CD4-positive, alpha-beta memory T cell (primary cell): Measurements from ENCODE around the gene PTPRM. TPM values are rescaled to one million over a fixed set of nuclear protein-coding genes. Genes with fewer than 3 reads are reported as not detected.

Experiments used
- CTCF ChIA-PET: fragments of 350-600 bp; sonication (Branson Sonifier 250); formaldehyde crosslinking; loops from one replicate; lab custom pipeline; 2021; ENCODE audit warnings: inconsistent platforms; ENCODE audit not compliant: partially characterized antibody; lab: Charles Lee
- POLR2A ChIA-PET: fragments of 350-600 bp; sonication (Branson Sonifier 250); formaldehyde crosslinking; loops from one replicate; lab custom pipeline; 2021; ENCODE audit not compliant: partially characterized antibody; lab: Charles Lee
- DNase-seq, 5 donors: peaks; one replicate each; pipeline versions ENCODE4 v3.0.0 to v3.0.0-alpha.2; 2020 to 2022; ENCODE audit warnings: mixed read lengths in 1 of 5
- H3K27ac ChIP-seq: one replicate; pipeline ENCODE4 v1.7.0; 2013; ENCODE audit warnings: low read depth, low read length
- H3K27me3 ChIP-seq: 2 replicates; pipeline ENCODE4 v1.7.0; 2013; ENCODE audit warnings: mild to moderate bottlenecking, low read length, moderate library complexity; ENCODE audit not compliant: insufficient read depth
- H3K36me3 ChIP-seq: 2 replicates; pipeline ENCODE4 v1.7.0; 2013; ENCODE audit warnings: mild to moderate bottlenecking, low read length, moderate library complexity; ENCODE audit not compliant: insufficient read depth
- H3K4me1 ChIP-seq: 2 replicates; pipeline ENCODE4 v1.7.0; 2013; ENCODE audit warnings: mild to moderate bottlenecking, low read length, moderate library complexity; ENCODE audit not compliant: insufficient read depth
- H3K4me3 ChIP-seq, 2 donors: one replicate each; pipeline ENCODE4 v1.7.0; 2013; ENCODE audit warnings: low read length in 2 of 2, mild to moderate bottlenecking in 1 of 2
- H3K9me3 ChIP-seq, 2 donors: one replicate each; pipeline ENCODE4 v1.7.0; 2013; ENCODE audit warnings: low read length in 2 of 2, control low read depth in 1 of 2; ENCODE audit not compliant: control insufficient read depth in 1 of 2
- H3K27ac Mint-ChIP-seq, 7 donors: one replicate each; pipeline ENCODE4 v1.8.0; 2020 to 2021; ENCODE audit warnings: mixed read lengths in 7 of 7, mild to moderate bottlenecking in 6 of 7, inconsistent platforms in 3 of 7, moderate library complexity in 3 of 7
- H3K27me3 Mint-ChIP-seq, 2 donors: one replicate each; pipeline ENCODE4 v1.8.0; 2020 to 2021; ENCODE audit warnings: mixed read lengths in 2 of 2
- H3K36me3 Mint-ChIP-seq, 2 donors: one replicate each; pipeline ENCODE4 v1.8.0; 2020 to 2021; ENCODE audit warnings: mixed read lengths in 2 of 2, inconsistent platforms in 1 of 2, mild to moderate bottlenecking in 1 of 2
- H3K4me1 Mint-ChIP-seq, 4 donors: one replicate each; pipeline ENCODE4 v1.8.0; 2020 to 2021; ENCODE audit warnings: mixed read lengths in 4 of 4, mild to moderate bottlenecking in 1 of 4
- H3K4me3 Mint-ChIP-seq, 8 donors: one replicate each; pipeline ENCODE4 v1.8.0; 2020 to 2021; ENCODE audit warnings: mixed read lengths in 8 of 8, mild to moderate bottlenecking in 7 of 8, moderate library complexity in 6 of 8, inconsistent platforms in 3 of 8
- H3K9me3 Mint-ChIP-seq, 8 donors: one replicate each; pipeline ENCODE4 v1.8.0; 2020 to 2021; ENCODE audit warnings: mixed read lengths in 8 of 8, mild to moderate bottlenecking in 5 of 8, inconsistent platforms in 3 of 8, moderate library complexity in 1 of 8
- intact Hi-C: fragments of 100-400 bp; cut with micrococcal nuclease; formaldehyde crosslinking; loops from one replicate; pipeline ENCODE4 v1.15.1; 2023
- polyA plus RNA-seq, 2 donors: library from polyadenylated mRNA; unstranded; fragments of 300-500 nt; fragmentation: Illumina TruSeq; gene quantifications; one replicate each; pipeline ENCODE4 v1.2.3, GENCODE V29; 2021
- total RNA-seq, 2 experiments: library from RNA; stranded (reverse); gene quantifications; one replicate each; pipeline ENCODE4 v1.2.3, GENCODE V29; 2021

PTPRM gene
- total and polyA plus RNA-seq, 4 experiments from 2014 or later: 6.7 to 20.1 (median 12.9) TPM

DNA sequence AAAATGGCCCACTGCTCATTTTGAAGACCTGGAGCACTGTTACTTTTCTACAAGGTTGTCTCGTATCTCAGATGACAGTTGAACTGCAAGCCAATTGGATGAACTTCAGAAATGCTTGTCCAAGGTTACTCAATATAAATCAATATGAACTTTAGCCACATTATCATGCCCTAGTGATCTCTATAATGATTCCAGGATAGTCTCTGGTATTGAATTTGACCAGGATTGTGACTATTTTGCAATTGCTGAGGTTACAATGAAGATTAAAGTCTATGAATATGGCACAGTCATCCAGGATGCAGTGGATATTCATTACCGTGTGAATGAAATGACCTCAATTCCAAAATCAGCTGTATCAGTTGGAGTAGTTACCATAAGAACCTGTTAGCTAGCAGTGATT lies 846.1 kb downstream of the PTPRM start:
- CTCF ChIA-PET: no interaction called here
- H3K36me3 ChIP-seq: no peaks in the 10 kb centered on the region

GRCh38 chr18:8413751-8414150 lies 846.6 kb downstream of the PTPRM start:
- Mint-ChIP-seq H3K27me3 (no peaks in the 10 kb centered on the region), H3K27ac (no peak overlapping the region), H3K9me3 (peaks cover 4 to 54% (median 23%) of the 10 kb centered on the region in 8 donors), H3K4me3 (no peak overlapping the region), H3K4me1 (no peaks in the 10 kb centered on the region), H3K36me3 (peaks cover 0 to 3% of the 10 kb centered on the region in 2 donors)
- no peak overlapping the region for H3K27ac ChIP-seq
- H3K4me1 ChIP-seq: no peaks in the 10 kb centered on the region
- DNase-seq: no peak
- no peaks in the 10 kb centered on the region for H3K27me3 ChIP-seq
- intact Hi-C loops: no loop called here
- ChIA-PET POLR2A (no interaction called here), CTCF (no interaction called here)
- H3K36me3 ChIP-seq: no peaks in the 10 kb centered on the region
- H3K9me3 ChIP-seq: peaks cover 0 to 5% of the 10 kb centered on the region in 2 donors
- no peak overlapping the region for H3K4me3 ChIP-seq

More for the DNA sequence above, 846.1 kb downstream of the PTPRM start:
- no peak overlapping the region for H3K27ac ChIP-seq
- intact Hi-C loops: no loop called here
- no peaks in the 10 kb centered on the region for H3K27me3 Mint-ChIP-seq
- H3K4me3 Mint-ChIP-seq: no peak overlapping the region
- H3K4me1 ChIP-seq: no peaks in the 10 kb centered on the region
- DNase-seq: no peak
- H3K27ac Mint-ChIP-seq: no peak overlapping the region
- H3K27me3 ChIP-seq: no peaks in the 10 kb centered on the region
- peaks cover 0 to 5% of the 10 kb centered on the region in 2 donors for H3K9me3 ChIP-seq
- H3K9me3 Mint-ChIP-seq: peaks cover 4 to 57% (median 24%) of the 10 kb centered on the region in 8 donors
- POLR2A ChIA-PET: no interaction called here
- no peaks in the 10 kb centered on the region for H3K4me1 Mint-ChIP-seq
- H3K4me3 ChIP-seq: no peak overlapping the region
- peaks cover 0 to 4% of the 10 kb centered on the region in 2 donors for H3K36me3 Mint-ChIP-seq

DNA sequence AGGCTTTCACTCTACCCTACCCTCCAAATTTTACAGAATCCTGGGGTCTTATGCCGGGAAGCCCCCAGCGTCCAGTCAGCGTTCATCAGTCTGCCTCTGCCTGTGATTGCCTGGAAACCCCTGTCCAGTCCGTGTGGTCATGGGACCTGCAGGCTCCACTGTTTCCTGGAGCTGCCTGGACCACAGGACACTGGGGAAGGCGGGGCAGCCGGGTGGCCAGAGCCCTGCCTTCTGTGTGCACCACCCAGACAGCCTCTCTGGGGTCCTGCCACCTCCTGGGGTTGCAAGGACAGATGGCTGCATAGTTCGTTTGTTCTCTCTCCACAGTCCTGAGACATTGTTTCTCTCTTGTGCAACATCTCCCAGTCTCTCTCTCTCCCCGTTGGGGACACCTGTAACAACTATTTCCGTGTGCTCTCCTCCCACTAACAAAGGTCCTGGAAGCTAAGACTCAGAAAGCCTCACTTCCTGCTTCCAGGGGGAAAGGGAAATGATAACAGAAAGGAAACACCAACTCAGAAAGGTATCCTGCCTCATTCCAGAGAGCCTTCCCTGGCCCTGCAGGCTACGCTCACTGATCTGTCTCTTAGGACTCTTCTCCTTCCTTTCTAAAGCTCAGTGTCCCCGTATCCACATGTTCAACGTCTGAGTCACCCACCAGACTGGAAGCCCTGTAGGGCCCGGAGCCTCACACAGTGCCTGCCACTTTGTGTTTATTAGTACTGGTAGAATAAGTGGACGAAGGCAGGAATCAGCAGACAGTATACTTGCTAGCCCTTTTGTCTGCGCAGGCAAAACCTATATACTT lies 849.3 kb downstream of the PTPRM start:
- no peaks in the 10 kb centered on the region for H3K27me3 Mint-ChIP-seq
- no peak overlapping the region for H3K27ac Mint-ChIP-seq
- no peaks in the 10 kb centered on the region for H3K9me3 ChIP-seq
- no peak for DNase-seq
- H3K4me1 ChIP-seq: no peaks in the 10 kb centered on the region
- intact Hi-C loops: no loop called here
- H3K27ac ChIP-seq: no peak overlapping the region
- no peaks in the 10 kb centered on the region for H3K27me3 ChIP-seq
- peaks cover 0 to 29% (median 9%) of the 10 kb centered on the region in 8 donors for H3K9me3 Mint-ChIP-seq
- POLR2A ChIA-PET: no interaction called here
- H3K36me3 ChIP-seq: no peaks in the 10 kb centered on the region
- no peak overlapping the region for H3K4me3 ChIP-seq
- no peak overlapping the region for H3K4me3 Mint-ChIP-seq
- H3K36me3 Mint-ChIP-seq: no peaks in the 10 kb centered on the region
- CTCF ChIA-PET: no interaction called here
- H3K4me1 Mint-ChIP-seq: no peaks in the 10 kb centered on the region

DNA sequence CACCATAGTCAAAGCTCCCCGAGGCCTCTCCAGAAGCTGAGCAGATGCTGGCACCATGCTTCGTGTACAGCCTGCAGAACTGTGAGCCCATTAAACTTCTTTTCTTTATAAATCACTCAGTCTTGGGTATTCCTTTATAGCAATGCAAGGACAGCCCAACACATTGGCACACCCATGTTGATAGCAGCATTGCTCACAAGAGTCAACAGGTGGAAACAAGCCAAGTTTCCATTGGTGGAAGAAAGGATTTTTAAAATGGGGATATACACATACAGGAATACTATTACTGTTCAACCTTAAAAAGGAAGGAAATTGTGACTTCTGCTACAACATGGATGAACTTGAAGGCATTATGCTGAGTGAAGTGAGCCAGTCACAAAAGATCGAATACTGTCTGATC lies 855.3 kb downstream of the PTPRM start:
- H3K27ac ChIP-seq: no peak overlapping the region
- H3K27ac Mint-ChIP-seq: no peak overlapping the region
- no peaks in the 10 kb centered on the region for H3K9me3 ChIP-seq
- peaks cover 0 to 4% (median 0%) of the 10 kb centered on the region in 8 donors for H3K9me3 Mint-ChIP-seq
- H3K4me1 ChIP-seq: no peaks in the 10 kb centered on the region
- no peaks in the 10 kb centered on the region for H3K27me3 ChIP-seq
- POLR2A ChIA-PET: no interaction called here
- no peak overlapping the region for H3K4me3 Mint-ChIP-seq
- DNase-seq: no peak
- peaks cover 0 to 1% of the 10 kb centered on the region in 2 donors for H3K27me3 Mint-ChIP-seq
- intact Hi-C loops: no loop called here
- no peaks in the 10 kb centered on the region for H3K36me3 ChIP-seq
- H3K36me3 Mint-ChIP-seq: no peaks in the 10 kb centered on the region
- H3K4me3 ChIP-seq: no peak overlapping the region
- CTCF ChIA-PET: no interaction called here
- H3K4me1 Mint-ChIP-seq: no peaks in the 10 kb centered on the region

- no peak overlapping the region for H3K4me3 ChIP-seq
- ChIA-PET CTCF (no interaction called here), POLR2A (no interaction called here)
- H3K4me3 Mint-ChIP-seq: no peak overlapping the region
- peaks cover 0 to 1% of the 10 kb centered on the region in 2 donors for H3K27me3 Mint-ChIP-seq
- intact Hi-C loops: no loop called here
- no peaks in the 10 kb centered on the region for H3K36me3 Mint-ChIP-seq
- H3K4me1 ChIP-seq: no peaks in the 10 kb centered on the region
- H3K9me3 ChIP-seq: no peaks in the 10 kb centered on the region
- H3K27ac Mint-ChIP-seq: no peak overlapping the region
- no peak overlapping the region for H3K27ac ChIP-seq
- H3K27me3 ChIP-seq: no peaks in the 10 kb centered on the region
- DNase-seq: no peak
- H3K36me3 ChIP-seq: no peaks in the 10 kb centered on the region
- H3K4me1 Mint-ChIP-seq: no peaks in the 10 kb centered on the region
- H3K9me3 Mint-ChIP-seq: peaks cover 0 to 4% (median 0%) of the 10 kb centered on the region in 8 donors
Observed at GRCh38 chr18:8423051-8423557, 856.0 kb downstream of the PTPRM start.

GRCh38 chr18:8424481-8424880 lies 857.4 kb downstream of the PTPRM start:
- intact Hi-C loops: no loop called here
- CTCF ChIA-PET: no interaction called here
- H3K27me3 Mint-ChIP-seq: peaks cover 0 to 1% of the 10 kb centered on the region in 2 donors

DNA sequence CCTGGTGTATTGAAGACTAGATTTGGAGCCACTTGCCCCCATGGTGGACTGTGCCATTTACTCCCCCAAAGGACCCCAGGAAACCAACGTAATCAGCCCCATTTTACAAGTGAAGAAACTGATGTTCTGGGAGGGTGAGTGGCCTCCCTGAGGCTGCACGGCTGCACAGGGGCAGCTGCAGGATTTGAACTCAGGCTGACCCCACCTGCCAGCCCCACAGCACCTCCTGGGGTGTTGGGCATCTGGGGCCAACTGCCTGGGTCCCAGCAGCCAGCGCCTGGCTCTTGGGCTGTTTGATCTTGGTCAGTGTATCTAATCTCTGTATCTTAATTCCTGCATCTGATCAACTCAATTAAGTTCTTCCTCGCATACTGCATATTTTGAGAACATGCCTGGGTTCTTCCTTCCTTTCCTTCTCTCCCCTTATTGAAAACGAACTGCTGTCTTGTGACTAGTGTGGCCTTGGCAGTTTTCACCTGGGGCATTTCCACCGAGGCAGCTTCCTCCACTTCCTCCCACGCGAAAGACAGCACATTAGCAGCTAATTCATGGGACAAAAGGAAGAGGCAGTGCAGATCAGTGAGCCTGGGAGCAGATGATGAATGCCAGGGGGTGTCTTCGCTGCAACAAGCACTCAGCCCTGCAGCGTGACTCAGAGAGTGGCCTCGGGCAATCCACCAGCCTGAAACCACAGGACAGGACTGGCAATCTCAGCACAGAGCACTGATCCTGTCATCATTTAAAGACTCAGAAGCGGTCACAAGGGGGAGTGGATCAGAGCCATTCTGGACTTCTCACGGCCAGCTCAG lies 858.0 kb downstream of the PTPRM start:
- Histone ChIP-seq H3K27ac (no peak overlapping the region), H3K36me3 (no peaks in the 10 kb centered on the region), H3K9me3 (no peaks in the 10 kb centered on the region), H3K4me3 (no peak overlapping the region), H3K27me3 (no peaks in the 10 kb centered on the region), H3K4me1 (no peaks in the 10 kb centered on the region)
- H3K36me3 Mint-ChIP-seq: no peaks in the 10 kb centered on the region
- no peaks in the 10 kb centered on the region for H3K4me1 Mint-ChIP-seq
- H3K9me3 Mint-ChIP-seq: peaks cover 0 to 4% (median 0%) of the 10 kb centered on the region in 8 donors
- POLR2A ChIA-PET: no interaction called here
- intact Hi-C loops: no loop called here
- H3K27ac Mint-ChIP-seq: no peak overlapping the region
- H3K4me3 Mint-ChIP-seq: no peak overlapping the region
- CTCF ChIA-PET: no interaction called here
- H3K27me3 Mint-ChIP-seq: peaks cover 0 to 1% of the 10 kb centered on the region in 2 donors
- no peak for DNase-seq

More at GRCh38 chr18:8424481-8424880, 857.4 kb downstream of the PTPRM start:
- Histone ChIP-seq H3K27ac (no peak overlapping the region), H3K4me1 (no peaks in the 10 kb centered on the region), H3K27me3 (no peaks in the 10 kb centered on the region), H3K9me3 (no peaks in the 10 kb centered on the region), H3K36me3 (no peaks in the 10 kb centered on the region), H3K4me3 (no peak overlapping the region)
- DNase-seq: no peak
- H3K9me3 Mint-ChIP-seq: peaks cover 0 to 4% (median 0%) of the 10 kb centered on the region in 8 donors
- POLR2A ChIA-PET: no interaction called here
- H3K36me3 Mint-ChIP-seq: no peaks in the 10 kb centered on the region
- H3K4me1 Mint-ChIP-seq: no peaks in the 10 kb centered on the region
- no peak overlapping the region for H3K4me3 Mint-ChIP-seq
- no peak overlapping the region for H3K27ac Mint-ChIP-seq
